Measurements from ENCODE around the gene ZNF804B. TPM values are rescaled to one million over a fixed set of nuclear protein-coding genes. Genes with fewer than 3 reads are reported as not detected.

Gene ZNF804B
- total RNA-seq, 4 donors from 2014 or later: not detected

GRCh38 chr7:88758381-88759229 is 895 bp upstream of the ZNF804B start:
- ATAC-seq (ENCODE audit: low FRiP score) (no peak), DNase-seq (ENCODE audit: low spot score) (no peak)
- no peak for TF ChIP-seq CTCF (IDR thresholded peaks at IDR 0.05)

DNA sequence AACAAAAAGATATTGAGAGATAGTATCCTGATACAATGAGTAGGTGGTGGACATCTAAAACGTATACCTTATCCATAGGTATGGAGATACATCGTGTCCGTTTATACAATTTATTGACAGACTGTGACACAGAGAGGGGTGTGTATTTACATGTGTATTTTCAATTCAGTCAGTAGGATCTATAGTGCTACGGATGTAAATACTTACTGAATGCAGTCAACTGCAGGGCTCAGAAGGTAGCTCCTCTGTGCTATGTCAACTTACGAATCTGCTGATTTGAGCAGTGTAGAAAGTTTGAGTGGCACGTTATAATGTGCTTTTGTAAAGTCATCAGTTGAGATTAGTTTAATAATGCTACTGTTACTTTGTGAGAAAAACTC is 626 bp downstream of the ZNF804B start:
- no peak for TF ChIP-seq CTCF (IDR thresholded peaks at IDR 0.05)
- no peak for DNase-seq (ENCODE audit: low spot score)
- ATAC-seq (ENCODE audit: low FRiP score): no peak

DNA sequence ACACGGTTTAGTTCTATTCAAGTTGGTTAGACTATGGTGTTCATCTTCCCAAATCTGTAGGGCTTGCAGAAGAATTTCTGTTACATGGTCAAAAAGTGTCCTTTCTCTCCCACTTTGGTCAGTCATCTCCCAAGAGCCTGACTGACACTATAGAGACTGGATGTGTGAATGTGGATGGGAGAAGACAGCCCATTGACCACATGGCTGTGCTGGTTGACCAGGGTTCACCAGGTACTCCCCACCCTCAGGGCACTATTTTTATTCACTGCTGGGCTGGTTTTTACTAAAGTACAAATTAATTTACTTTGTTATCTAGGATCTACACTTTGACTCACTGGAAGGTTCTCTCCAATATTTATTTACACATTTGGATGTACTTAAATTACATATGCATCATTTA is 2.3 kb downstream of the ZNF804B start:
- ATAC-seq (ENCODE audit: low FRiP score) (no peak), DNase-seq (ENCODE audit: low spot score) (no peak)
- TF ChIP-seq CTCF (IDR thresholded peaks at IDR 0.05): no peak

DNA sequence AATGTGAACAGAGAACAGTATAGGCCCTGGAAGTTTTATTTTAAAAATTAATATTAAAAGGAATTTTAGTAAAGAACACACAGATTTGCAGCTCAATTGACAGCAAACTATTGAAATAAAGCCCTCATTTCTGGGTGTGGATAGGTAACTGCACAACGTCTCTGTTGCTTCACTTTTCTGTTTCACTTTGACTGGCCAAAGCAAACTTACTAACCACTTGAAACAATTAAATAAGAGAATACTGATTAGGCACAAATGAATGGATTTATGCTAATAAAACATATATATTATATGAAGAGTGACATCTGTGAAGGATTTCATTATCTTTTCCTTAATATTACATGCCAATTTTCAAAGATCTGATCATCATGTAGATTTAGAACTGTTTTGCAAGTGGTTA is 11.9 kb downstream of the ZNF804B start:
- no peak for TF ChIP-seq CTCF (IDR thresholded peaks at IDR 0.05)
- DNase-seq (ENCODE audit: low spot score): no peak
- ATAC-seq (ENCODE audit: low FRiP score): no peak

DNA sequence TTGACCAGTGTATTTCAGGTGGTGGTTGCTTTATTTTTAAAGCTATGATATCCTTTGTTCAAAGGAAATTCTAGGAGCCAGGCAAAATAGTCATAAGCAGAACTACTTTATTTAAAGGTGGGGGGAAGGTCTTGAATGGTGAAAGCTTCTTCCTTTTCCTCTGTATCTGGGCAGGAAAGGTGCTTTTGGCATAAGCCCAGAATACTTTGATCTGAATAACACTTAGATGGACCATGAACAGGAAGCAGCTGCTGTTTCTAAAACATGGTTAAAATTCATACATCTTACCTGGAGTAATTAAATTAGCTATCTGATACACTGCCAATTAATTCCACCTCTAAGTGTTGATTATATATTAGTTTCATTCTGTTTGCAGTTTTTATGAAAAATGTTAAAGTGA is 13.3 kb downstream of the ZNF804B start:
- DNase-seq (ENCODE audit: low spot score): no peak
- ATAC-seq (ENCODE audit: low FRiP score): no peak
- no peak for TF ChIP-seq CTCF (IDR thresholded peaks at IDR 0.05)

- no peak for DNase-seq (ENCODE audit: low spot score)
- ATAC-seq (ENCODE audit: low FRiP score): no peak
- TF ChIP-seq CTCF (IDR thresholded peaks at IDR 0.05): no peak
These were observed 16.3 kb downstream of the ZNF804B start for GRCh38 chr7:88775838-88776237.

DNA sequence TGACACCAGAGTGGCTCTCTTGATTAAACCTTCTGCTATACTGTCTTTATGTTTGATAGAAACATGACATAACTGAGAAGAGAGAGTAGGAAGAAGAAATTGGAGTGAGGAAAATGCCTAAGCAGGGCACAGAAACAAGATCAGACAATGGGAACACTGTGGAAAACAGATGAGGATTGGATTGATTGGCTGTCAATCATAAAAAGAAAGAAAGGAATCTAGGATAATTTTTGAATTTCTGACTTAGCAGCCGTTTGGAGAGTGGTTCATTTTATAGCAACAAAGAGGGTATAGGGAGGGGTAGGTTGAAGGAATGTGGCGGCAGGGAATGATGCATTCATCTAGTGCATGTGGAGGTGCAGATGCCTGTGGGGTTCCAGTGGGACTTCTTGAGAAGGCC is 28.3 kb downstream of the ZNF804B start:
- no peak for ATAC-seq (ENCODE audit: low FRiP score)
- TF ChIP-seq CTCF (IDR thresholded peaks at IDR 0.05): no peak
- no peak for DNase-seq (ENCODE audit: low spot score)
